GM12878 (cell line): ENCODE results near the gene ATP2A3. TPM values are rescaled to one million over a fixed set of nuclear protein-coding genes. Genes with fewer than 3 reads are reported as not detected.

ENCODE experiments used
- ATAC-seq: fragments of 200-7000 bp; cut with Tn5 transposase; 3 replicates; pipeline ENCODE4 v1.9.1; 2020; ENCODE audit warnings: mild to moderate bottlenecking, moderate library complexity
- BruUV-seq: library from RNA; stranded (reverse); fragments of 400-500 nt; replicated peaks from 2 replicates; lab custom pipeline; 2021; lab: Mats Ljungman, UMichigan
- CTCF ChIA-PET: fragments of 300-600 bp; sonication (Branson Sonifier 250); formaldehyde crosslinking; extraction: SDS; loops from one replicate; lab custom pipeline; 2021; ENCODE audit warnings: inconsistent platforms; lab: Yijun Ruan, JAX
- POLR2A ChIA-PET: fragments of 350-600 bp; formaldehyde crosslinking; extraction: SDS; loops from one replicate; lab custom pipeline; 2021; ENCODE audit warnings: inconsistent platforms; lab: Charles Lee
- RAD21 ChIA-PET: fragments of 300-600 bp; sonication (Branson Sonifier 250); formaldehyde crosslinking; loops from one replicate; lab custom pipeline; 2023; ENCODE audit warnings: antibody characterized with exemption; ENCODE audit not compliant: unreplicated experiment; lab: Charles Lee
- SMC1A ChIA-PET: fragments of 300-600 bp; sonication (Branson Sonifier 250); formaldehyde crosslinking; loops from one replicate; lab custom pipeline; 2023; ENCODE audit not compliant: unreplicated experiment, uncharacterized antibody; lab: Charles Lee
- DNase-seq: peaks from one replicate; pipeline ENCODE4 v3.0.0-alpha.2; 2011; ENCODE audit warnings: low read depth, low spot score
- FAIRE-seq: peaks from 3 replicates; lab custom pipeline; 2011; peaks lifted over from hg19 to GRCh38; lab: Jason Lieb, UNC
- H2AFZ ChIP-seq: 2 replicates; pipeline ENCODE4 v1.6.0; 2011; ENCODE audit warnings: low read depth, low read length, control low read depth; ENCODE audit not compliant: control insufficient read depth
- H3K27ac ChIP-seq: 2 replicates; pipeline ENCODE4 v1.5.1; 2011; ENCODE audit warnings: control low read depth; ENCODE audit not compliant: control insufficient read depth, insufficient read depth
- H3K27me3 ChIP-seq, 2 experiments: replicated peaks in 1 of 2; 2 replicates each; pipeline versions ENCODE4 v1.6.0 to v1.6.1; 2011; ENCODE audit warnings: low read length in 1 of 2; ENCODE audit not compliant: control insufficient read depth in 2 of 2, insufficient read depth in 2 of 2
- H3K36me3 ChIP-seq, 2 experiments: 2 replicates each; pipeline ENCODE4 v1.5.1; 2011; ENCODE audit warnings: low read length in 1 of 2; ENCODE audit not compliant: control insufficient read depth in 2 of 2, insufficient read depth in 2 of 2
- H3K4me1 ChIP-seq: 2 replicates; pipeline ENCODE4 v1.6.1; 2011; ENCODE audit warnings: mild to moderate bottlenecking, low read length, moderate library complexity, mixed read lengths; ENCODE audit not compliant: control insufficient read depth, insufficient read depth
- H3K4me2 ChIP-seq: 2 replicates; pipeline ENCODE4 v1.6.0; 2011; ENCODE audit warnings: control low read depth; ENCODE audit not compliant: control insufficient read depth, insufficient read depth
- H3K4me3 ChIP-seq: fragments of 200-600 bp; sonication (generic); 2 replicates; pipeline ENCODE4 v1.5.1; 2016
- H3K79me2 ChIP-seq: 2 replicates; pipeline ENCODE4 v1.6.0; 2011; ENCODE audit warnings: low read length; ENCODE audit not compliant: control insufficient read depth, insufficient read depth
- H3K9ac ChIP-seq: 2 replicates; pipeline ENCODE4 v1.8.0; 2011; ENCODE audit warnings: low read length, control low read depth, mixed read lengths; ENCODE audit not compliant: control insufficient read depth, insufficient read depth
- H3K9me3 ChIP-seq: replicated peaks from 3 replicates; pipeline ENCODE4 v1.5.1; 2011; ENCODE audit warnings: mild to moderate bottlenecking, low read length; ENCODE audit not compliant: control insufficient read depth, insufficient read depth
- H4K20me1 ChIP-seq: 2 replicates; pipeline ENCODE4 v1.6.0; 2011; ENCODE audit not compliant: control insufficient read depth, insufficient read depth
- ASH2L ChIP-seq: fragments of 300-600, 200-600 bp; sonication (generic); IDR thresholded peaks from 2 replicates; pipeline ENCODE4 v1.6.1; 2017; ENCODE audit warnings: low read depth, mild to moderate bottlenecking, borderline replicate concordance
- CHD2 ChIP-seq: IDR thresholded peaks from 2 replicates; pipeline ENCODE4 v1.6.1; 2011; ENCODE audit warnings: low read depth, low read length, improper control_type of control experiment, borderline replicate concordance
- HCFC1 ChIP-seq: fragments of 150-350 bp; IDR thresholded peaks from 2 replicates; pipeline ENCODE4 v1.6.1; 2014; ENCODE audit warnings: low read length
- NR2C2 ChIP-seq: IDR thresholded peaks from 2 replicates; pipeline ENCODE4 v1.6.1; 2011; ENCODE audit warnings: borderline replicate concordance, low read depth; ENCODE audit not compliant: control insufficient read depth, insufficient read length
- PAX8 ChIP-seq: fragments of 450-650 bp; IDR thresholded peaks from 2 replicates; pipeline ENCODE4 v1.6.1; 2017; ENCODE audit warnings: mild to moderate bottlenecking, moderate library complexity
- USF2 ChIP-seq: IDR thresholded peaks from 2 replicates; pipeline ENCODE4 v1.6.1; 2011; ENCODE audit warnings: low read depth, low read length, improper control_type of control experiment, borderline replicate concordance
- ZBTB11 ChIP-seq: fragments of 450-650 bp; formaldehyde crosslinking; IDR thresholded peaks from 2 replicates; pipeline ENCODE4 v1.5.0; 2022; ENCODE audit warnings: mild to moderate bottlenecking, missing genetic modification characterization
- WGBS: methylation state at CpG from one replicate; pipeline ENCODE4 v1.1.6; 2016; ENCODE audit warnings: low lambda C conversion rate; ENCODE audit not compliant: insufficient replicate concordance, insufficient coverage; ENCODE audit errors: missing lambda C conversion rate; 5-methylcytosine and 5-hydroxymethylcytosine counted together
- in situ Hi-C: fragments of 300-500 bp; cut with MboI; formaldehyde crosslinking; loops from 9 replicates; pipeline ENCODE4 v1.14.3; 2018; ENCODE audit warnings: mixed read lengths
- intact Hi-C: fragments of 100-400 bp; cut with micrococcal nuclease; formaldehyde crosslinking; loops from one replicate; pipeline ENCODE4 v1.14.2; 2022; ENCODE audit not compliant: unreplicated experiment
- polyA plus RNA-seq, 11 experiments: library from polyadenylated mRNA; depleted of rRNA in 4 of 11; unstranded in 6 of 11; stranded (reverse) in 5 of 11; fragments of >200 nt; fragmentation: Nextera tagmentation in 4 of 11; fragmentation: Illumina TruSeq in 1 of 11; extraction: Ambion mirVana in 4 of 11; extraction: Trizol in 1 of 11; gene quantifications; 1 replicate in 1 of 11; 2 replicates in 10 of 11; pipeline versions ENCODE4 v1.2.1 to v1.2.3, GENCODE V29; 2011 to 2016; ENCODE audit warnings: inconsistent platforms in 2 of 11, missing spikeins in 2 of 11, low read depth in 1 of 11
- total RNA-seq, 4 experiments: library from RNA; depleted of rRNA in 3 of 4; stranded (reverse); fragments of >200 nt in 3 of 4; fragmentation: Illumina TruSeq in 1 of 4; extraction: Trizol in 1 of 4; gene quantifications; 2 replicates each; pipeline versions ENCODE4 v1.2.1 to v1.2.3, GENCODE V29; 2013 to 2021

Gene ATP2A3
- total and polyA plus RNA-seq, 10 of the 15 experiments (the other 5 are each of a cell fraction or from before 2014, with no cell fraction given): 1.0 to 99.2 (median 37.9) TPM

GRCh38 chr17:4003131-4003500 is 38.9 kb upstream of the ATP2A3 start:
- no peak for FAIRE-seq
- BruUV-seq: no TSS peak

More at GRCh38 chr17:4003131-4003500, 38.9 kb upstream of the ATP2A3 start:
- DNase-seq: no peak
- no peaks in the 10 kb centered on the region for H3K9me3 ChIP-seq
- POLR2A ChIA-PET: interaction anchor here (0.9 kb wide), 1 partner anchor 88 kb away, joined by 3 read pairs; no protein-coding TSS in a partner anchor
- H3K27me3 ChIP-seq: no peaks in the 10 kb centered on the region
- in situ Hi-C loops (no loop called here), intact Hi-C loops (loop anchor here (5.0 to 10.0 kb wide), 2 partner anchors 41 to 268 kb away; partner anchors contain the start of gene ATP2A3)
- H2AFZ ChIP-seq: no peak overlapping the region
- H3K27ac ChIP-seq: no peak overlapping the region
- no peak overlapping the region for H3K9ac ChIP-seq
- WGBS: 85% methylated on average over 20 of the region's 21 CpGs
- TF ChIP-seq PAX8 (no peak), HCFC1 (no peak), NR2C2 (no peak), ASH2L (no peak), CHD2 (no peak), ZBTB11 (no peak), USF2 (no peak)
- H3K36me3 ChIP-seq: peaks cover 4 to 6% of the 10 kb centered on the region in 2 experiments; a peak in 3 of 4 replicates
- ATAC-seq: no peak
- CTCF ChIA-PET: interaction anchor here (0.9 to 10.5 kb wide), 5 partner anchors 15 to 90 kb away, joined by 3 to 99 read pairs (median 6); partner anchors contain the start of gene ATP2A3
- no peaks in the 10 kb centered on the region for H4K20me1 ChIP-seq
- no peak overlapping the region for H3K4me3 ChIP-seq
- no peaks in the 10 kb centered on the region for H3K4me1 ChIP-seq
- RAD21 ChIA-PET: interaction anchor here (1.5 to 2.7 kb wide), 2 partner anchors 38 to 89 kb away, joined by 4 to 12 read pairs; no protein-coding TSS in a partner anchor
- SMC1A ChIA-PET: interaction anchor here (2.4 kb wide), 1 partner anchor 89 kb away, joined by 12 read pairs; no protein-coding TSS in a partner anchor
- H3K79me2 ChIP-seq: no peaks in the 10 kb centered on the region
- H3K4me2 ChIP-seq: no peak overlapping the region
